HepG2 (cell line): Measurements from ENCODE around the gene TOR1A. TPM values are rescaled to one million over a fixed set of nuclear protein-coding genes. Genes with fewer than 3 reads are reported as not detected.
A peak's percentile ranks its signal among the peaks of the same experiment; 100 is the strongest.

ENCODE experiments used
- ATAC-seq: fragments of 200-7000 bp; cut with Tn5 transposase; 3 replicates; pipeline ENCODE4 v1.9.1; 2020; ENCODE audit warnings: mild to moderate bottlenecking, moderate library complexity
- BruUV-seq: library from RNA; stranded (reverse); fragments of 400-500 nt; replicated peaks from 2 replicates; lab custom pipeline; 2021; lab: Mats Ljungman, UMichigan
- CTCF ChIA-PET: fragments of 300-600 bp; formaldehyde crosslinking; extraction: SDS; loops from one replicate; lab custom pipeline; 2021; ENCODE audit warnings: low total read pairs, inconsistent platforms, low intra/inter-chr PET ratio; lab: Yijun Ruan, JAX
- POLR2A ChIA-PET: fragments of 350-600 bp; sonication (Branson Sonifier 250); formaldehyde crosslinking; loops from one replicate; lab custom pipeline; 2020; ENCODE audit warnings: antibody characterized with exemption, inconsistent platforms; lab: Yijun Ruan, JAX
- DNase-seq: peaks from one replicate; pipeline ENCODE4 v3.0.0-alpha.2; 2015; ENCODE audit warnings: low spot score
- FAIRE-seq: peaks from 3 replicates; lab custom pipeline; 2011; peaks lifted over from hg19 to GRCh38; lab: Jason Lieb, UNC
- H2AFZ ChIP-seq: one replicate; pipeline ENCODE4 v1.6.1; 2011; ENCODE audit warnings: low read length, inconsistent platforms
- H3K27ac ChIP-seq: fragments of 300-600 bp; 3 replicates; pipeline ENCODE4 v1.8.0; 2011; ENCODE audit warnings: mixed run types, mild to moderate bottlenecking, mixed read lengths, low read length, inconsistent platforms; ENCODE audit not compliant: insufficient read depth; ENCODE audit errors: extremely low read length
- H3K27me3 ChIP-seq, 2 experiments: fragments of 200-600 bp in 1 of 2; 2 replicates in 1 of 2; 3 replicates in 1 of 2; pipeline versions ENCODE4 v1.6.0 to v1.8.0; 2011; ENCODE audit warnings: low read length in 2 of 2, mild to moderate bottlenecking in 2 of 2, moderate library complexity in 2 of 2, inconsistent platforms in 1 of 2; ENCODE audit not compliant: insufficient read depth in 2 of 2, control insufficient read depth in 1 of 2
- H3K36me3 ChIP-seq, 2 experiments: fragments of 200-600 bp in 1 of 2; replicated peaks in 1 of 2; 2 replicates in 1 of 2; 3 replicates in 1 of 2; pipeline versions ENCODE4 v1.5.1 to v1.8.0; 2011; ENCODE audit warnings: low read length in 2 of 2, inconsistent platforms in 1 of 2; ENCODE audit not compliant: insufficient read depth in 2 of 2, control insufficient read depth in 1 of 2
- H3K4me1 ChIP-seq: 2 replicates; pipeline ENCODE4 v1.5.1; 2012; ENCODE audit warnings: low read length, inconsistent platforms; ENCODE audit not compliant: insufficient read depth
- H3K4me2 ChIP-seq: 2 replicates; pipeline ENCODE4 v1.6.0; 2011; ENCODE audit warnings: low read depth, low read length, inconsistent platforms
- H3K4me3 ChIP-seq, 3 experiments: fragments of 200-600 bp in 1 of 3; sonication (generic), shearing (Covaris generic) in 1 of 3; replicated peaks in 1 of 3; 2 replicates each; pipeline ENCODE4 v1.5.1; 2011 to 2016; ENCODE audit warnings: low read length in 3 of 3, inconsistent platforms in 2 of 3, low read depth in 2 of 3, mild to moderate bottlenecking in 2 of 3, control low read depth in 1 of 3, mixed read lengths in 1 of 3; ENCODE audit not compliant: insufficient read depth in 1 of 3
- H3K79me2 ChIP-seq: one replicate; pipeline ENCODE4 v1.6.1; 2011; ENCODE audit warnings: low read length, inconsistent platforms; ENCODE audit not compliant: insufficient read depth
- H3K9ac ChIP-seq: 2 replicates; pipeline ENCODE4 v1.6.0; 2011; ENCODE audit warnings: mild to moderate bottlenecking, low read depth, low read length, inconsistent platforms; ENCODE audit not compliant: insufficient read depth
- H3K9me3 ChIP-seq: 2 replicates; pipeline ENCODE4 v1.5.1; 2012; ENCODE audit warnings: mild to moderate bottlenecking, low read length
- H4K20me1 ChIP-seq: 2 replicates; pipeline ENCODE4 v1.6.0; 2011; ENCODE audit warnings: inconsistent platforms, mild to moderate bottlenecking, low read length, moderate library complexity; ENCODE audit not compliant: insufficient read depth
- AGO2 ChIP-seq: fragments of 200-400 bp; formaldehyde crosslinking; optimal IDR thresholded peaks from 2 replicates; pipeline ENCODE3; 2017; ENCODE audit warnings: mild to moderate bottlenecking, low read depth, low read length, moderate library complexity
- HMG20B ChIP-seq: conservative IDR thresholded peaks from 2 replicates; pipeline ENCODE4 v1.6.1; 2016; ENCODE audit warnings: missing genetic modification reagents, missing compliant biosample characterization
- HMGA1 ChIP-seq: sonication (generic); formaldehyde crosslinking; conservative IDR thresholded peaks from 2 replicates; pipeline ENCODE4 v1.4.0; 2020; ENCODE audit warnings: missing genetic modification reagents
- POLR2G ChIP-seq: fragments of 200-400 bp; formaldehyde crosslinking; IDR thresholded peaks from 2 replicates; pipeline ENCODE4 v1.6.1; 2018; ENCODE audit warnings: mild to moderate bottlenecking, low read depth, low read length, moderate library complexity
- ZNF589 ChIP-seq: sonication (generic); formaldehyde crosslinking; conservative IDR thresholded peaks from 2 replicates; pipeline ENCODE4 v1.8.0; 2022; ENCODE audit warnings: mild to moderate bottlenecking, moderate library complexity, missing genetic modification reagents
- WGBS: methylation state at CpG from one replicate; pipeline ENCODE4 v1.1.6; 2017; ENCODE audit warnings: low lambda C conversion rate; 5-methylcytosine and 5-hydroxymethylcytosine counted together
- in situ Hi-C: cut with HindIII; loops from 2 replicates; pipeline ENCODE4 v1.10.0; 2017; ENCODE audit warnings: low pct_unique_long_range_greater_than_20kb; ENCODE audit not compliant: extremely low pct_ligation_motif_present
- intact Hi-C: fragments of 100-400 bp; cut with micrococcal nuclease; formaldehyde crosslinking; loops from one replicate; pipeline ENCODE4 v1.10.0; 2022; ENCODE audit not compliant: unreplicated experiment
- polyA plus RNA-seq, 8 experiments: library from polyadenylated mRNA; depleted of rRNA in 3 of 8; stranded (reverse) in 7 of 8; unstranded in 1 of 8; fragments of >200 nt; fragmentation: Illumina TruSeq in 4 of 8; extraction: Trizol in 4 of 8; gene quantifications; 2 replicates each; pipeline versions ENCODE4 v1.2.1 to v1.2.3, GENCODE V29; 2011 to 2016; ENCODE audit warnings: low read depth in 4 of 8, missing spikeins in 1 of 8, mixed read lengths in 1 of 8; ENCODE audit not compliant: insufficient read depth in 1 of 8
- total RNA-seq, 5 experiments: library from RNA; depleted of rRNA; stranded (reverse); fragments of >200 nt; fragmentation: Illumina TruSeq; extraction: Trizol; gene quantifications; 2 replicates each; pipeline ENCODE4 v1.2.3, GENCODE V29; 2016; ENCODE audit warnings: low read depth in 1 of 5

The TOR1A gene
- total and polyA plus RNA-seq, 2 of the 13 experiments (the other 11 are each of a cell fraction or from before 2014, with no cell fraction given), result 31.6 to 41.4 TPM

GRCh38 chr9:129869585-129870501 lies 45.9 kb upstream of the TOR1A start:
- WGBS, result 89% methylated on average over 13 of the region's 24 CpGs
- no peak overlapping the region for H3K9ac ChIP-seq
- no peaks in the 10 kb centered on the region for H3K4me1 ChIP-seq
- POLR2A ChIA-PET, result no interaction called here
- BruUV-seq, result no TSS peak
- CTCF ChIA-PET, result no interaction called here
- H3K79me2 ChIP-seq, result no peaks in the 10 kb centered on the region
- DNase-seq (no peak), FAIRE-seq (no peak), ATAC-seq (no peak)
- no peaks in the 10 kb centered on the region for H3K27me3 ChIP-seq
- no peak overlapping the region for H2AFZ ChIP-seq
- intact Hi-C loops (no loop called here), in situ Hi-C loops (no loop called here)
- TF ChIP-seq AGO2 (peak; percentile 13), POLR2G (no peak), HMG20B (no peak), HMGA1 (no peak)
- H3K4me2 ChIP-seq, result no peak overlapping the region
- H3K27ac ChIP-seq, result no peak overlapping the region
- no peak overlapping the region for H3K4me3 ChIP-seq
- H3K36me3 ChIP-seq, result no peaks in the 10 kb centered on the region
- no peaks in the 10 kb centered on the region for H3K9me3 ChIP-seq
- no peaks in the 10 kb centered on the region for H4K20me1 ChIP-seq

GRCh38 chr9:129868872-129869486 lies 45.0 kb upstream of the TOR1A start:
- Histone ChIP-seq H3K9me3 (no peaks in the 10 kb centered on the region), H3K27me3 (no peaks in the 10 kb centered on the region), H3K79me2 (no peaks in the 10 kb centered on the region), H3K36me3 (no peaks in the 10 kb centered on the region), H3K4me3 (no peak overlapping the region), H3K27ac (no peak overlapping the region), H4K20me1 (no peaks in the 10 kb centered on the region), H2AFZ (no peak overlapping the region), H3K4me1 (no peaks in the 10 kb centered on the region)
- intact Hi-C loops, result no loop called here
- DNase-seq, result no peak
- WGBS, result 86% methylated on average over 17 of the region's 28 CpGs
- no TSS peak for BruUV-seq
- no peak for TF ChIP-seq ZNF589 (CRISPR knock-in tag)
- TF ChIP-seq, all 625 proteins: peak for 0
- POLR2A ChIA-PET, result no interaction called here
- no peak for FAIRE-seq
- no peak overlapping the region for H3K9ac ChIP-seq
- in situ Hi-C loops, result no loop called here
- no peak overlapping the region for H3K4me2 ChIP-seq
- CTCF ChIA-PET, result no interaction called here
- ATAC-seq, result no peak; the same call in 2 of the 3 replicates
